Measurements from ENCODE around the gene ANKS4B.
"Not testable (repeated sequence)": the region's sequence is repeated elsewhere in the genome, so short reads cannot be mapped to it uniquely, and the experiment has no call there.

Gene ANKS4B

DNA sequence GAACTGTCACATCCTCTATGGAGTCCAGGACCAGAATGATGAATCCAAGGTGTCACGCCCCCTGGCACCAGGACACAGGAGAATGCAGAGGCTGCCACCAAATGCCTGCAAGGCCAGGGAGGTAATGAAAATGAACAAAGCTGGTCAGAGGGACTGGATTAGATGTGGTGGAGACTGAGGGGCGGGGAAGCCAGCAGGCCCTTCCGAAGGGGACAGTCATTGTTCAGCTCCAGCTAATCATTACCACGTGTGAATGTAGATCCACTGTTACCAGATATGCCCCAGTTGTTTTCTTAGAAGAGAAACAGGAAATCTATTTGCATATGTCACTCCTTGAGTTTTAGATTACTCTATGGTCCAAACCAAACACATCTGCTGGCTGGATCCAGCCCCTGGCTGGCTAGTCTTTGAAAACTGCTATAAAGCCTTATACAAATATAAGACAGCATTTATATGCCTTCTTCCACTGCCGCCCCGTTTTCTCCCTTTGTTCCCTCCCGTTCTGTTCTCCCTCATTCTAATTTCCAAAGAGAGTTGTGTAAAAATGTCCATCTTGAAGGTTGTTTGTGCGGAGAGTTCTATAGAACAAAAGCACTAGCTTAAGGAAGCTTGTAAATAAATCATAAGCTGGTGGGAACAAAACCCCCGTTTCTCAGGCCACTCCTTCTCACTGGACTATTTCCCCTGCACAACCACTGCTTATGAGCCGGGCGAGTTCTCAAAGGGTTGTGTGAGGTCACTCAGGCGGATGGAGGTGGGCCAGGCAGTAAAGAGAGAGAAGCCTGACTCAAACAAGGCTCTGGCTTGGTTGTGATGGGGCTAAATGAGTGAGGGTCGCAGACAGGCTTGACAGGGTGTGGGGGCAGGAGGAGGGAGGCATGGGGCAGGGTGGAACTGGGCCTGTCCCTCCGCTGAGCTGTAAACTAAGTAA, 30.4 kb downstream of the ANKS4B start:
- H3K4me3 ChIP-seq (ENCODE audit: low read depth, low read length): no peak overlapping the region
- TF ChIP-seq, protein P1, sequence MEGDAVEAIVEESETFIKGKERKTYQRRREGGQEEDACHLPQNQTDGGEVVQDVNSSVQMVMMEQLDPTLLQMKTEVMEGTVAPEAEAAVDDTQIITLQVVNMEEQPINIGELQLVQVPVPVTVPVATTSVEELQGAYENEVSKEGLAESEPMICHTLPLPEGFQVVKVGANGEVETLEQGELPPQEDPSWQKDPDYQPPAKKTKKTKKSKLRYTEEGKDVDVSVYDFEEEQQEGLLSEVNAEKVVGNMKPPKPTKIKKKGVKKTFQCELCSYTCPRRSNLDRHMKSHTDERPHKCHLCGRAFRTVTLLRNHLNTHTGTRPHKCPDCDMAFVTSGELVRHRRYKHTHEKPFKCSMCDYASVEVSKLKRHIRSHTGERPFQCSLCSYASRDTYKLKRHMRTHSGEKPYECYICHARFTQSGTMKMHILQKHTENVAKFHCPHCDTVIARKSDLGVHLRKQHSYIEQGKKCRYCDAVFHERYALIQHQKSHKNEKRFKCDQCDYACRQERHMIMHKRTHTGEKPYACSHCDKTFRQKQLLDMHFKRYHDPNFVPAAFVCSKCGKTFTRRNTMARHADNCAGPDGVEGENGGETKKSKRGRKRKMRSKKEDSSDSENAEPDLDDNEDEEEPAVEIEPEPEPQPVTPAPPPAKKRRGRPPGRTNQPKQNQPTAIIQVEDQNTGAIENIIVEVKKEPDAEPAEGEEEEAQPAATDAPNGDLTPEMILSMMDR (IDR thresholded peaks at IDR 0.05; ENCODE audit: borderline replicate concordance, insufficient read depth, low read depth, low read length): no peak

GRCh38 chr16:21264571-21265036, 31.1 kb downstream of the ANKS4B start:
- H3K4me3 ChIP-seq (ENCODE audit: low read depth, low read length): no peak overlapping the region
- TF ChIP-seq, protein P1 (IDR thresholded peaks at IDR 0.05; ENCODE audit: borderline replicate concordance, insufficient read depth, low read depth, low read length): no peak

GRCh38 chr16:21265104-21265837, 31.8 kb downstream of the ANKS4B start:
- TF ChIP-seq, protein P1 (IDR thresholded peaks at IDR 0.05; ENCODE audit: borderline replicate concordance, insufficient read depth, low read depth, low read length): no peak
- H3K4me3 ChIP-seq (ENCODE audit: low read depth, low read length): no peak overlapping the region

DNA sequence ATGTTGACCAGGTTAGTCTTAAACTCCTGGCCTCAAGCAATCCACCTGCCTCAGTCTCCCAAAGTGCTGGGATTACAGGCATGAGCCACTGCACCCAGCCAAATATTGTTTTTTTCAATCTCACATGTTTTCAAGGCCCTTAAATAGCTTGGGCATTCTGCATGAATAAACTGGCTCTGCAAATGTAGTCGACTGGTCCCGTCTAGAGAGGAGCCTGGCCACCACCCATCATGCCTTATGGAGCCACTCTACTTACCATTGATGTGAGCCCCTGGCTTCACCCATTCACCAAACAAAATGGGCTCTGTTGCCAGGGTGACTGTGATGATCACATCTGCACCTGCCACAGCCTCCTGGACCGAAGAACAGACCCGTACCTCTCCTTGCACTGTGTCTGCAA, 33.8 kb downstream of the ANKS4B start:
- TF ChIP-seq, protein P1 (IDR thresholded peaks at IDR 0.05; ENCODE audit: borderline replicate concordance, insufficient read depth, low read depth, low read length): no peak
- H3K4me3 ChIP-seq (ENCODE audit: low read depth, low read length): no peak overlapping the region

DNA sequence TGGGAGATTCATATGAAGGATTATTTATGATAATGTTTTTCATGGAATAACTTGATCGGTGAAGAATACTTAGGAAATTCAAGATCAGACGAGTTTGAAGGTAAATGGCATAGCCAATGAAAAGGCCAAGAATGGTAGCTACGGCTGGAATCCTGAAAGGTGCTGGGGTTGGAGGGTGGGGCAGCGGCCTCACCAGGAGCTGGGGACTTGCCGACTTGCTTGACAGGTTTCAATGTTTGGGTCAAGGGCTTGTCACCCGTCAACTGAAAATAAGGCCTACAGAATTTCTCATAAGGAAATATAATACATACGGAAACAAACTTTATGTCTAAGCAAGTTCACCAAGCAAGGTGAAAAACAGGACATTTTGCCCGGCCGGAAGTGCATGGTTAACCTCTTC, 34.7 kb downstream of the ANKS4B start:
- TF ChIP-seq, protein P1 (IDR thresholded peaks at IDR 0.05; ENCODE audit: borderline replicate concordance, insufficient read depth, low read depth, low read length): no peak

DNA sequence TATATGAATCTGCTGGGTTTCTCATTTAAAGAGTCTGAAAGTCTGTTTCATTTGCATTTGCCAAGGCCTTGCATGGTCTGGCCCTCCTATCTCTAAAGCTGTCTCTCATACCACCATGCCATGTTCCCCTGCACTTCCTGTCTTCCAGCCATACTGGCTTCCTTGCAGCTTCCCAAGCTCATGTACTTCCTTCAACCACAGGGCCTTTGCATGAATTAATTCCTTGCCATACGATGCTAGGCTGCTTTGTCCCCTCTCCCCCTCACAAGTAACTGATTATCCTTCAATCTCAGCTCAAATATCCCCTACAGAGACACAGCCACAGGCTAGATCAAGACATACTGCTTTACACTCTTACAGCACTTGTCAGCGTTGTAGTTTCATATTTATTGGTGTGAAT, 38.8 kb downstream of the ANKS4B start:
- TF ChIP-seq, protein P1 (IDR thresholded peaks at IDR 0.05; ENCODE audit: borderline replicate concordance, insufficient read depth, low read depth, low read length): no peak

More for the DNA sequence above, 34.7 kb downstream of the ANKS4B start:
- H3K4me3 ChIP-seq (ENCODE audit: low read depth, low read length): no peak overlapping the region

DNA sequence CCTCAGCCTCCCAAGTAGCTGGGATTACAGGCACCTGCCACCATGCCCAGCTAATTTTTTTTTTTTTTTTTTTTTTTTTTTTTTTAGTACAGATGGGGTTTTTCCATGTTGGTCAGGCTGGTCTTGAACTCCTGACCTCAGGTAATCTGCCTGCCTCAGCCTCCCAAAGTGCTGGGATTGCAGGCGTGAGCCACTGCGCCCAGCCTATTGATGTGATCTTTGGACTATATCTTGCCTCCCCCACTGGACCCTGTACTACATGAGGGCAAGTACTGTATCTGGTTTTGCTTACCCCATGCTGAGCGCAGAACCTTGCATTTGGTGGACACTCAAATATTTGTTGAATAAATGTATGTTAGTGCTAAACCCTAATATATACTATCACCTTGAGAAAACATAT, 39.3 kb downstream of the ANKS4B start:
- not testable (repeated sequence) for H3K4me3 ChIP-seq (ENCODE audit: low read depth, low read length)

More for the DNA sequence above, 38.8 kb downstream of the ANKS4B start:
- H3K4me3 ChIP-seq (ENCODE audit: low read depth, low read length): no peak overlapping the region
